HG03196 (cell line): ENCODE measurements around the gene KRTAP10-10.
"Not testable (repeated sequence)": the region's sequence is repeated elsewhere in the genome, so short reads cannot be mapped to it uniquely, and the experiment has no call there.

ENCODE experiments used
- ATAC-seq: cut with Tn5 transposase; IDR thresholded peaks from one replicate; pipeline ENCODE4 v1.9.1; 2021; ENCODE audit not compliant: unreplicated experiment

KRTAP10-10 gene, protein sequence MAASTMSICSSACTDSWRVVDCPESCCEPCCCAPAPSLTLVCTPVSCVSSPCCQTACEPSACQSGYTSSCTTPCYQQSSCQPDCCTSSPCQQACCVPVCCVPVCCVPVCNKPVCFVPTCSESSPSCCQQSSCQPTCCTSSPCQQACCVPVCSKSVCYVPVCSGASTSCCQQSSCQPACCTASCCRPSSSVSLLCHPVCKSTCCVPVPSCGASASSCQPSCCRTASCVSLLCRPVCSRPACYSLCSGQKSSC

GRCh38 chr21:44637018-44637850 is at the start of gene KRTAP10-10:
Gene KRTAP10-10 (plus strand): TSS chr21:44637356. CDS start chr21:44637418, 62 bp downstream.
- no peak for ATAC-seq

DNA sequence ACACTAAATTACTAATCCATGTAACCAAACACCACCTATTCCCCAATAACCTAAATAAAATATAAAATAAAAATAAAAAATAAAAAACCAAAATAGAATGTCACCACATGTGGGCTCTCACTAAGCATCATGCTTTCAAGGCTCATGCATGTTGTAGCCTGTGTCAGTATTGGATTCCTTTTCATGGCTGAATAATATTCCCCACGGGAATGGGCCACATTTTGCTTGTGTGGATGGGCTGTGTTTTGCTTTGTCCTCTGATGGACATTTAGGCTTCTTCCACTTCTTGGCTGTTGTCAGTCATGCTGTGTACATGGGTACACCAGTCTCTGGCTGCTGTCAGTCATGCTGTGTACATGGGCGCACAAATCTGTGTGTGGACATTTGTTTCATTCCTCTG is 48.1 kb upstream of the KRTAP10-10 start:
- no peak for ATAC-seq

- ATAC-seq, result no peak
These were observed 47.4 kb upstream of the KRTAP10-10 start for GRCh38 chr21:44589586-44590305.

DNA sequence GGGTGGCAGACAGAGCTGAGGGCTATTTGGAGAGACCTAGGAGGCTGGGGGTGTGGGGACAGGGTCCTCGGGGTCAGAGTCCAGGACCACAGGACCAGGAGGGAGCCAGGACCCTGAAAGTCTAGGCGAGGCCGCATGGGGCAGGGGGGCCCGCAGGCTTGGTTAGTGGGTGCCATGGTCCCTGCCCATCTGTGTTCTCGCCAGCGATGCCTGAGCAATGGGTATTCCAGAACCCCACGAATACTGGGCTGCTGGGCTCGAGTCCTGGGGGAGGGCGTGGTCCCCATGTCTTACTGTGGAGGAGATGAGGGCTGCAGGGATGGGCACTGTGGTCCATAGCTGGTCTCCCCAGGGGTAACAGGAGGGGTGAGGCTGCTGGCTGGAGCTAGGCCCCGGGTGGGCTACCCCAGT is 46.8 kb upstream of the KRTAP10-10 start:
- ATAC-seq, result no peak

DNA sequence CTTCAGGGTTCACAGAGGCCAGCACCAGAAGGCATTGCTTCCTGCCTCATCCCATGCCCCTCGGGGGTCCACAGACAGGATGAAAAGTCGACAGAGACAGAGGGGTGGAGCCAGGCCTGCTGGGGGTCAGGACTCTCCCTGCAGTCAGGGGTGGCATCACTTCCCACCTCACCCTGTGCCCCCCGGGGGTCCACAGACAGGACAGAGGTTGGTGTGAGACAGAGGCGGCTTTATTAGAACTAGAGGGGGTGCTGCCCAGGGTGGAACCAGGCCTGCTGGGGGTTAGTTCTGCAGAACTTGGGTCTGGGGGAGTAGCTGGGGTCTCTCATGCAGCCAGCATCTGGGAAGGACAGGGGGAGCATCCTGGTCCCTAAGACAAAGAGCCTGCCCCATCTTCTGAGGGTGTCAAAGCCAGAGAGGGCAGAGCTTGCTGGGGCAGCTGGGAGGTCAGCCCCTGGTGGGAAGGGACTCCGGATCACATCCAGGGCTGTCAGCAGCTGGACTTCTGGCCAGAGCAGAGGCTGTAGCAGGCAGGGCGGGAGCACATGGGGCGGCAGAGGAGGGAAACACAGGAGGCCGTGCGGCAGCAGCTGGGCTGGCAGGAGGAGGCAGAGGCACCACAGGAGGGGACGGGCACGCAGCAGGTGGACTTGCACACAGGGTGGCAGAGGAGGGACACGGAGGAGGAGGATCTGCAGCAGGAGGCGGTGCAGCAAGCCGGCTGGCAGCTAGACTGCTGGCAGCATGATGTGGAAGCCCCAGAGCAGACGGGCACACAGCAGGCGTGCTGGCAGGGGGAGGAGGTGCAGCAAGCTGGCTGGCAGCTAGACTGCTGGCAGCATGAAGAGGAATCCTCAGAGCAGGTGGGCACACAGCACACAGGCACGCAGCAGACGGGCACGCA is 46.0 kb upstream of the KRTAP10-10 start:
- ATAC-seq, result not testable (repeated sequence)

DNA sequence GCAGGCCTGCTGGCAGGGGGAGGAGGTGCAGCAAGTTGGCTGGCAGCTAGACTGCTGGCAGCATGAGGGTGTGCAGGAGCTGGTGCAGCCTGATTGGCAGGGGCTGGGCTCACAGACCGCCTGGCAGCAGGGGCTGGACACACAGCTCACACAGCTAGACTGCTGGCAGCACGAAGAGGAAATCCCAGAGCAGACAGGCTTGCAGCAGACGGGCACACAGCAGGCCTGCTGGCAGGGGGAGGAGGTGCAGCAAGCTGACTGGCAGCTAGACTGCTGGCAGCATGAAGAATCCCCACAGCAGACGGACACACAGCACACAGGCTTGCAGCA is 45.4 kb upstream of the KRTAP10-10 start:
- ATAC-seq, result not testable (repeated sequence)

DNA sequence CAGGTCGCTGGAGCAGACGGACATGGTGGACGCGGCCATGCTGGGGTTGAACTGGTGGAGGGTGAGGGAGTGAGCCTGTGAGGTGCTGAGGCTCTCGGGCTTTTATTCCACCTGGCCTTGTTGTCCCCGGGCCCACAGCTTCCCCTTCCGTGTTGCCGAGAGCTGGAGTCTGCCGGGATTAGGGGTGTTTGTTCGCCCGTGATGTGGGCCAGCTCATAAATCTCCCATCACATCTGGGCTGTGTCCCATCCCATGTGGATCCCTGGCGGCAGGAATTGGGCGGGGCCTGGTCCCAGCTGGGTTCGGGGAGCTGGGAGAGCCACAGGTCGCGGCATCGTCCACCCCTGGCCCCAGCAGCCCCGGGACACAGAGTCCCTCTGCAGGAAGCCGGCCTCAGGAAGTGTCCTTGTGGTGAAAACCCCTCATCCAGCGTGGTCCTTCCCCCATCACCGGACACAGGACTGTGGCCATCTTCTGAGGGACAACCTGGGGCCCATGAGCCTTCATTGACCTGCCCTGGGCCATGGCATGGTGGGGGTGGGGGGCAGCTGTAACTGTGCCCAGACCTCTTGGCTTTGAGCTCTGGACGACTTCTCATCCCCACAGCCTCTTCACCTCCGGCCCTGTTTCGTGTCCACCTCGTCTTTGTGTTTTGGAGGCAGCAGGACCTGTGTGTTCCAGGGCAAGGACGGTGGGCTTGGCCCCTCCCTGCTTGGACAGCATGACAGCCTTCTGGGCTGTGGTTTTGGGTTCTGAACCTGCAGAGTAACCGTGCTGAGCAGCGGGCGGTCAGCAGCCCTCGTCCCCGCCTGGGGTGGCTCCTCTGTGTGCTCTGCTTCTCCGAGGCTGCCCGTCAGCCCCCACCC is 44.5 kb upstream of the KRTAP10-10 start, which contains the start of gene KRTAP10-6:
Gene KRTAP10-6, minus strand, starts transcription at position 60 of the 866 bp plus-strand sequence. Its CDS starts 21 bp downstream, at position 39.
- no peak for ATAC-seq

DNA sequence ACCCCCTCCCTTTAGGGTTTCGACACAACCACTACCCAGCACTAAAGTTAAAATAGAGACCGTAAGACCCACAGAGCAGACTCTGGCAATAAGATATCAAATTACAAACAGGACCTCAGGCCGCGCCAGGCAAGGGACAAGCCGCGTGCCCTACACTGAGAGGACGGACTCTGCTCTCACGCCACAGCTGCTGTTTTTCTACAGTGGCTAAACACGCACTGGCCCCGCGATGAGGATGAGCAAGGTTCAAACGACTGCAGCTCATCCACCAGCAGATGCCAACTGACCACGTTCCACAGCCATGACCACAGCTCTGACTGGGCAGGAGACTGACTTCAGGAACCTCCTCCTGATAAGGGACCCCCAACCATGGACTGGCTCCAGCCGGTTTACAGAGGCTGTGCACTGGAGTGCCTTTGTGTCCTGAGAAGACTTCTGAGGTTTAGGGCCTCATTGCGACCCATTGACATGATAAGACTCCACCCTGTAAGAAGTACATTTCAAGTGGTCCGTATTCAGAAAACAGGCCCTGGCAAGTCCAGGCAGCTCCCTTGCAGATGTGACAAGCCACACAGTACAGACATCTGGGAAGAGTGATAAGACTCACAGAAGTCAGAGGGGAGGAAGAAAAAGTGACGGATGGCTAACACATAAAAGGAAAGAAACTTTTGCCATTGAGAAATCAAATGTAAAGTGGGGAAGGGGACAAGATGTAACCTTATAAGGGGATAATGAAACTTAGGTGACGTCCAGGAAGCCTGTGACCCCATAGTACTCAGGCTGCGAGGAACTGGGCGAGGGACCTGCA is 43.4 kb upstream of the KRTAP10-10 start:
- no peak for ATAC-seq

GRCh38 chr21:44594406-44594916 is 42.7 kb upstream of the KRTAP10-10 start:
- no peak for ATAC-seq

- no peak for ATAC-seq
These were observed 41.6 kb upstream of the KRTAP10-10 start for GRCh38 chr21:44595524-44595923.

- ATAC-seq, result no peak
These were observed 41.0 kb upstream of the KRTAP10-10 start for GRCh38 chr21:44596068-44596725.

DNA sequence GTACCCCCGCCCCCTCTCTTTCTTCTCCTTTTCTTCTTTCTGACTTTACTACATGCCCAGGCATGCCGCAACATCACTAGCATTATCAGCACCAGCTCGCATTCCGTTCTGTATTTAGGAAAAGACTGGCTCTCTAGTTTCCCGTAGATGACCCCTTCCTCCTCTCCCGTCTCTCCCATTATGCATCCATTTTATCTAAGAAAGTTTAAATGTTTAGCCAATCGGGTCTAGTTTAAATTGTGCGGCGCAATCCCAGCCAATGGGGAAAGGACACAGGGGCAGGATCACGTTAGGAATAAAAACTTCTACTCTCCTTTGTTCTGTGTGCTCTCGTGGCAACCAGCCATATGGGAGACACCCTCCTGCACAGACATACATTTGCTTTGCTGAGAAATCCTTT is 39.1 kb upstream of the KRTAP10-10 start:
- no peak for ATAC-seq

DNA sequence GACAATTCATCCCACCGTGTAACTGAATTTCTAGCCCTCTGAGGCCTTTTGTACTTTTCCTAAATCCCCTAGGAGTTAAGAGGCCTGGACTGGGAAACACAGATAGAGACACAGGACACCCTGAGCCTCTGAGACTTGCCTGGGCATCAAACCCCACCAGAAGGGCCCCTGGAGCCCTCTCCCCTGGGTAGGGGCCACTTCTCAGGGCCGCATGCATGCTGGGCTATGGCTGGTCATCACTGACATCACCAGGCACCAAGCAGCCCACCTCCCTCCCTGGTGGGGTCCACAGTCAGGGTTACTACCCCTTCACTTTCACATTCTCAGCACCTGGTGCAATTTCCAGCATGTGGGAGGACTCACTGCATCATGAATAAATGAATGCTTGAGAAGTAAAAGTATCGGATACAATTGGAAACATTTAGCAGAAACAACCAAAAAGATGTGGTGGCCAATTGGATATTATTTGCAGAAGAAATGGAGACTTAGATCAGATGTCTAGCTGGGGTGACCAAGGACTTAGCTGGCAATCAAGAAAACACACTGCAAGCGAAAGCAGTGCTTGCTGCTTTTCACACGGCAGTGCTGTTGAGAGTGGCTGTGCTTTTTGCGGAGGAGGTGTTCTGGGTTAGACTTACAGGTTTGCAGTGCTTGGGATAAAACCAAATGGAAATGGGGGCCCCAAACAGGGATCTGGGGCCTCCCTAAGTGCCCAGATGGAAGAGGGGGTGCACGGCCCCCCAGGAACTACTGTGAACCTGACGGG is 37.7 kb upstream of the KRTAP10-10 start:
- ATAC-seq, result no peak

- ATAC-seq, result not testable (repeated sequence)
These were observed 36.8 kb upstream of the KRTAP10-10 start, which contains the start of gene KRTAP10-7 for GRCh38 chr21:44600118-44600978. Gene KRTAP10-7 (plus strand): TSS chr21:44600597. CDS start chr21:44600622, 25 bp downstream.

DNA sequence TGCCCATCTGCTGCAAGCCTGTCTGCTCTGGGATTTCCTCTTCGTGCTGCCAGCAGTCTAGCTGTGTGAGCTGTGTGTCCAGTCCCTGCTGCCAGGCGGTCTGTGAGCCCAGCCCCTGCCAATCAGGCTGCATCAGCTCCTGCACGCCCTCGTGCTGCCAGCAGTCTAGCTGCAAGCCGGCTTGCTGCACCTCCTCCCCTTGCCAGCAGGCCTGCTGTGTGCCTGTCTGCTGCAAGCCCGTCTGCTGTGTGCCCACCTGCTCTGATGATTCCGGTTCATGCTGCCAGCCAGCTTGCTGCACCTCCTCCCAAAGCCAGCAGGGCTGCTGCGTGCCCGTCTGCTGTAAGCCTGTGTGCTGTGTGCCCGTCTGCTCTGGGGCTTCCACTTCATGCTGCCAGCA is 36.1 kb upstream of the KRTAP10-10 start:
- not testable (repeated sequence) for ATAC-seq
